Liver (tissue), 9 donors: ENCODE data around the gene AVEN. TPM values are rescaled to one million over a fixed set of nuclear protein-coding genes. Genes with fewer than 3 reads are reported as not detected.

Experiments used
- DNase-seq: peaks from one replicate; pipeline ENCODE4 v3.0.0-alpha.2; 2017; ENCODE audit warnings: low spot score
- H3K27ac ChIP-seq, 2 donors: one replicate each; pipeline ENCODE4 v1.7.0; 2013; ENCODE audit warnings: inconsistent platforms in 2 of 2, low read length in 2 of 2, control low read depth in 1 of 2, low read depth in 1 of 2, mild to moderate bottlenecking in 1 of 2
- H3K27me3 ChIP-seq, 4 donors: one replicate each; pipeline versions ENCODE4 v1.6.1 to v1.7.0; 2013; ENCODE audit warnings: low read length in 3 of 4, inconsistent platforms in 1 of 4, mild to moderate bottlenecking in 1 of 4, moderate library complexity in 1 of 4; ENCODE audit not compliant: control insufficient read depth in 4 of 4, insufficient read depth in 4 of 4
- H3K36me3 ChIP-seq, 4 donors: one replicate each; pipeline versions ENCODE4 v1.6.1 to v1.7.0; 2013; ENCODE audit warnings: low read length in 3 of 4, mild to moderate bottlenecking in 3 of 4, low read depth in 1 of 4, moderate library complexity in 1 of 4; ENCODE audit not compliant: control insufficient read depth in 4 of 4, insufficient read depth in 3 of 4
- H3K4me1 ChIP-seq, 4 donors: one replicate each; pipeline versions ENCODE4 v1.6.1 to v1.7.0; 2013; ENCODE audit warnings: low read length in 3 of 4, mild to moderate bottlenecking in 3 of 4, moderate library complexity in 1 of 4; ENCODE audit not compliant: control insufficient read depth in 4 of 4, insufficient read depth in 4 of 4
- H3K4me3 ChIP-seq, 3 donors: one replicate each; pipeline versions ENCODE4 v1.6.1 to v1.7.0; 2013; ENCODE audit warnings: low read length in 3 of 3, control low read depth in 1 of 3, low read depth in 1 of 3, mild to moderate bottlenecking in 1 of 3
- H3K9ac ChIP-seq, 2 donors: one replicate each; pipeline ENCODE4 v1.7.0; 2013; ENCODE audit warnings: low read length in 2 of 2, mild to moderate bottlenecking in 2 of 2, moderate library complexity in 2 of 2, control low read depth in 1 of 2, low read depth in 1 of 2
- H3K9me3 ChIP-seq, 4 donors: one replicate each; pipeline versions ENCODE4 v1.6.1 to v1.7.0; 2013; ENCODE audit warnings: low read length in 3 of 4; ENCODE audit not compliant: control insufficient read depth in 4 of 4
- EGR1 ChIP-seq, 2 donors: IDR thresholded peaks; 2 replicates each; pipeline ENCODE4 v1.6.1; 2016 to 2018; ENCODE audit warnings: antibody characterized with exemption in 2 of 2, low read depth in 2 of 2
- FOXA1 ChIP-seq: IDR thresholded peaks from 2 replicates; pipeline ENCODE4 v1.6.1; 2016; ENCODE audit warnings: antibody characterized with exemption
- FOXA2 ChIP-seq: IDR thresholded peaks from 2 replicates; pipeline ENCODE4 v1.6.1; 2016; ENCODE audit warnings: antibody characterized with exemption
- GABPA ChIP-seq, 2 donors: IDR thresholded peaks in 1 of 2; conservative IDR thresholded peaks in 1 of 2; 2 replicates each; pipeline ENCODE4 v1.6.1; 2016; ENCODE audit warnings: antibody characterized with exemption in 2 of 2, mild to moderate bottlenecking in 1 of 2, moderate library complexity in 1 of 2
- HNF4A ChIP-seq, 2 donors: conservative IDR thresholded peaks; 2 replicates each; pipeline ENCODE4 v1.6.1; 2016; ENCODE audit warnings: antibody characterized with exemption in 2 of 2, mild to moderate bottlenecking in 2 of 2
- HNF4G ChIP-seq: IDR thresholded peaks from 2 replicates; pipeline ENCODE4 v1.6.1; 2016; ENCODE audit warnings: antibody characterized with exemption
- JUND ChIP-seq, 2 donors: IDR thresholded peaks; 2 replicates each; pipeline ENCODE4 v1.6.1; 2016; ENCODE audit warnings: antibody characterized with exemption in 2 of 2
- NR2F2 ChIP-seq: IDR thresholded peaks from 2 replicates; pipeline ENCODE4 v1.6.1; 2016; ENCODE audit warnings: antibody characterized with exemption
- RAD21 ChIP-seq, 2 donors: IDR thresholded peaks; 2 replicates each; pipeline ENCODE4 v1.6.1; 2016; ENCODE audit warnings: antibody characterized with exemption in 2 of 2, mild to moderate bottlenecking in 2 of 2
- RXRA ChIP-seq, 2 donors: IDR thresholded peaks; 2 replicates each; pipeline ENCODE4 v1.6.1; 2017 to 2018; ENCODE audit warnings: antibody characterized with exemption in 2 of 2, mild to moderate bottlenecking in 1 of 2
- SP1 ChIP-seq: IDR thresholded peaks from 2 replicates; pipeline ENCODE4 v1.6.1; 2018; ENCODE audit warnings: antibody characterized with exemption, mild to moderate bottlenecking
- TAF1 ChIP-seq: conservative IDR thresholded peaks from 2 replicates; pipeline ENCODE4 v1.6.1; 2016; ENCODE audit warnings: antibody characterized with exemption, mild to moderate bottlenecking
- YY1 ChIP-seq: IDR thresholded peaks from 2 replicates; pipeline ENCODE4 v1.6.1; 2016; ENCODE audit warnings: antibody characterized with exemption, mild to moderate bottlenecking
- WGBS: extraction: QIAGEN DNeasy Blood & Tissue Kit; methylation state at CpG from one replicate; pipeline ENCODE4 v1.1.7; 2013; 5-methylcytosine and 5-hydroxymethylcytosine counted together
- polyA plus RNA-seq, 2 donors: library from polyadenylated mRNA; stranded (reverse) in 1 of 2; unstranded in 1 of 2; fragments of 200-250 nt in 1 of 2; fragments of >200 nt in 1 of 2; fragmentation: Nextera tagmentation in 1 of 2; extraction: Ambion mirVana in 1 of 2; gene quantifications; one replicate each; pipeline versions ENCODE4 v1.2.1 to v1.2.3, GENCODE V29; 2013 to 2015
- total RNA-seq, 2 donors: library from RNA; depleted of rRNA; stranded (reverse); fragments of >200 nt; gene quantifications; one replicate each; pipeline ENCODE4 v1.2.3, GENCODE V29; 2014
- TF ChIP-seq, protein P1 (sequence below): IDR thresholded peaks from 2 replicates; pipeline ENCODE4 v1.6.1; 2016; ENCODE audit warnings: antibody characterized with exemption
- TF ChIP-seq, protein P2 (sequence below): IDR thresholded peaks from 2 replicates; pipeline ENCODE4 v1.6.1; 2016; ENCODE audit warnings: antibody characterized with exemption
- TF ChIP-seq, protein P3 (sequence below): IDR thresholded peaks from 2 replicates; pipeline ENCODE4 v1.6.1; 2016; ENCODE audit warnings: antibody characterized with exemption
- TF ChIP-seq, protein P4 (sequence below): fragments of 150-350 bp; IDR thresholded peaks from 2 replicates; pipeline ENCODE4 v1.5.1; 2017; ENCODE audit warnings: improper control_type of control experiment, low read depth, low read length; ENCODE audit not compliant: missing input control
- TF ChIP-seq, protein P5 (sequence below): IDR thresholded peaks from 2 replicates; pipeline ENCODE4 v1.6.1; 2016; ENCODE audit warnings: antibody characterized with exemption, mild to moderate bottlenecking
- donor health status: healthy.
- donor health status: healthy.
- donor health status: healthy.
- donor health status: healthy.
- donor health status: healthy.

Gene AVEN
- total and polyA plus RNA-seq, 4 donors, result 5.3 to 12.4 (median 7.0) TPM

DNA sequence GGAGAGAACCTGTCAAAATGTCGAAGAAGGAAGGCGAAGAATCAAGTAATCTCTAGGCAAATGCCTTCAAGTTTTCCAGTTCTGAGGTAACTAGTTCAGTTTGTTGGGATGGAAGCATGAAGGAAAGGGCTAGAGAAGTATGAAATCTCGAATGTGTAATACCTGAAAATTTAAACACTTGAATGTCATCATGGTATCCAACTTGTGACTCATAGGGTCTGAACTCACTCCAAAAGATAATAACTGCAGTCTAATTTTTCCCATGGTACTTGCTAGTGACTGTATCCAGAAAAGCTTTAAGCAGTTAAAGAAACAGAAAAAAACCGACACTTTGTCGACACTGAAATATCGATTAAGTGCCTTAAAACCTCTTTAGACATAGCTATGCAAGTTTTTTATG is 173.6 kb downstream of the AVEN start:
- Histone ChIP-seq H3K36me3 (peaks cover 7 to 17% (median 13%) of the 10 kb centered on the region in 4 donors), H3K27ac (no peak overlapping the region), H3K4me1 (no peaks in the 10 kb centered on the region), H3K9ac (no peak overlapping the region), H3K27me3 (no peaks in the 10 kb centered on the region), H3K9me3 (no peaks in the 10 kb centered on the region), H3K4me3 (no peak overlapping the region)
- 95% methylated on average over 6 of the region's 6 CpGs for WGBS
- DNase-seq, result no peak
- no peak for TF ChIP-seq HNF4G
- TF ChIP-seq, protein P1, sequence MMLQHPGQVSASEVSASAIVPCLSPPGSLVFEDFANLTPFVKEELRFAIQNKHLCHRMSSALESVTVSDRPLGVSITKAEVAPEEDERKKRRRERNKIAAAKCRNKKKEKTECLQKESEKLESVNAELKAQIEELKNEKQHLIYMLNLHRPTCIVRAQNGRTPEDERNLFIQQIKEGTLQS, result no peak
- no peak for TF ChIP-seq HNF4A (conservative IDR thresholded peaks at IDR 0.05)
- TF ChIP-seq SP1, result no peak
- TF ChIP-seq, protein P2, sequence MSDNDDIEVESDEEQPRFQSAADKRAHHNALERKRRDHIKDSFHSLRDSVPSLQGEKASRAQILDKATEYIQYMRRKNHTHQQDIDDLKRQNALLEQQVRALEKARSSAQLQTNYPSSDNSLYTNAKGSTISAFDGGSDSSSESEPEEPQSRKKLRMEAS, result no peak
- TF ChIP-seq, protein P3, sequence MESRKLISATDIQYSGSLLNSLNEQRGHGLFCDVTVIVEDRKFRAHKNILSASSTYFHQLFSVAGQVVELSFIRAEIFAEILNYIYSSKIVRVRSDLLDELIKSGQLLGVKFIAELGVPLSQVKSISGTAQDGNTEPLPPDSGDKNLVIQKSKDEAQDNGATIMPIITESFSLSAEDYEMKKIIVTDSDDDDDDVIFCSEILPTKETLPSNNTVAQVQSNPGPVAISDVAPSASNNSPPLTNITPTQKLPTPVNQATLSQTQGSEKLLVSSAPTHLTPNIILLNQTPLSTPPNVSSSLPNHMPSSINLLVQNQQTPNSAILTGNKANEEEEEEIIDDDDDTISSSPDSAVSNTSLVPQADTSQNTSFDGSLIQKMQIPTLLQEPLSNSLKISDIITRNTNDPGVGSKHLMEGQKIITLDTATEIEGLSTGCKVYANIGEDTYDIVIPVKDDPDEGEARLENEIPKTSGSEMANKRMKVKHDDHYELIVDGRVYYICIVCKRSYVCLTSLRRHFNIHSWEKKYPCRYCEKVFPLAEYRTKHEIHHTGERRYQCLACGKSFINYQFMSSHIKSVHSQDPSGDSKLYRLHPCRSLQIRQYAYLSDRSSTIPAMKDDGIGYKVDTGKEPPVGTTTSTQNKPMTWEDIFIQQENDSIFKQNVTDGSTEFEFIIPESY, result no peak
- no peak for TF ChIP-seq TAF1
- no peak for TF ChIP-seq RXRA (IDR thresholded peaks at IDR 0.05)
- TF ChIP-seq, protein P4, sequence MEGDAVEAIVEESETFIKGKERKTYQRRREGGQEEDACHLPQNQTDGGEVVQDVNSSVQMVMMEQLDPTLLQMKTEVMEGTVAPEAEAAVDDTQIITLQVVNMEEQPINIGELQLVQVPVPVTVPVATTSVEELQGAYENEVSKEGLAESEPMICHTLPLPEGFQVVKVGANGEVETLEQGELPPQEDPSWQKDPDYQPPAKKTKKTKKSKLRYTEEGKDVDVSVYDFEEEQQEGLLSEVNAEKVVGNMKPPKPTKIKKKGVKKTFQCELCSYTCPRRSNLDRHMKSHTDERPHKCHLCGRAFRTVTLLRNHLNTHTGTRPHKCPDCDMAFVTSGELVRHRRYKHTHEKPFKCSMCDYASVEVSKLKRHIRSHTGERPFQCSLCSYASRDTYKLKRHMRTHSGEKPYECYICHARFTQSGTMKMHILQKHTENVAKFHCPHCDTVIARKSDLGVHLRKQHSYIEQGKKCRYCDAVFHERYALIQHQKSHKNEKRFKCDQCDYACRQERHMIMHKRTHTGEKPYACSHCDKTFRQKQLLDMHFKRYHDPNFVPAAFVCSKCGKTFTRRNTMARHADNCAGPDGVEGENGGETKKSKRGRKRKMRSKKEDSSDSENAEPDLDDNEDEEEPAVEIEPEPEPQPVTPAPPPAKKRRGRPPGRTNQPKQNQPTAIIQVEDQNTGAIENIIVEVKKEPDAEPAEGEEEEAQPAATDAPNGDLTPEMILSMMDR, result no peak
- TF ChIP-seq JUND (IDR thresholded peaks at IDR 0.05), result no peak
- TF ChIP-seq YY1, result no peak
- no peak for TF ChIP-seq RAD21 (IDR thresholded peaks at IDR 0.05)
- no peak for TF ChIP-seq GABPA (IDR thresholded peaks at IDR 0.05 in 1 of 2, conservative IDR thresholded peaks at IDR 0.05 in 1 of 2)
- TF ChIP-seq FOXA2, result no peak
- TF ChIP-seq NR2F2, result no peak
- no peak for TF ChIP-seq FOXA1
- TF ChIP-seq, protein P5, sequence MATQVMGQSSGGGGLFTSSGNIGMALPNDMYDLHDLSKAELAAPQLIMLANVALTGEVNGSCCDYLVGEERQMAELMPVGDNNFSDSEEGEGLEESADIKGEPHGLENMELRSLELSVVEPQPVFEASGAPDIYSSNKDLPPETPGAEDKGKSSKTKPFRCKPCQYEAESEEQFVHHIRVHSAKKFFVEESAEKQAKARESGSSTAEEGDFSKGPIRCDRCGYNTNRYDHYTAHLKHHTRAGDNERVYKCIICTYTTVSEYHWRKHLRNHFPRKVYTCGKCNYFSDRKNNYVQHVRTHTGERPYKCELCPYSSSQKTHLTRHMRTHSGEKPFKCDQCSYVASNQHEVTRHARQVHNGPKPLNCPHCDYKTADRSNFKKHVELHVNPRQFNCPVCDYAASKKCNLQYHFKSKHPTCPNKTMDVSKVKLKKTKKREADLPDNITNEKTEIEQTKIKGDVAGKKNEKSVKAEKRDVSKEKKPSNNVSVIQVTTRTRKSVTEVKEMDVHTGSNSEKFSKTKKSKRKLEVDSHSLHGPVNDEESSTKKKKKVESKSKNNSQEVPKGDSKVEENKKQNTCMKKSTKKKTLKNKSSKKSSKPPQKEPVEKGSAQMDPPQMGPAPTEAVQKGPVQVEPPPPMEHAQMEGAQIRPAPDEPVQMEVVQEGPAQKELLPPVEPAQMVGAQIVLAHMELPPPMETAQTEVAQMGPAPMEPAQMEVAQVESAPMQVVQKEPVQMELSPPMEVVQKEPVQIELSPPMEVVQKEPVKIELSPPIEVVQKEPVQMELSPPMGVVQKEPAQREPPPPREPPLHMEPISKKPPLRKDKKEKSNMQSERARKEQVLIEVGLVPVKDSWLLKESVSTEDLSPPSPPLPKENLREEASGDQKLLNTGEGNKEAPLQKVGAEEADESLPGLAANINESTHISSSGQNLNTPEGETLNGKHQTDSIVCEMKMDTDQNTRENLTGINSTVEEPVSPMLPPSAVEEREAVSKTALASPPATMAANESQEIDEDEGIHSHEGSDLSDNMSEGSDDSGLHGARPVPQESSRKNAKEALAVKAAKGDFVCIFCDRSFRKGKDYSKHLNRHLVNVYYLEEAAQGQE, result no peak
- no peak for TF ChIP-seq EGR1 (IDR thresholded peaks at IDR 0.05; ENCODE audit: low read depth in 2 of 2)
